Caco-2 (cell line): ENCODE measurements around the gene DSCAM. TPM values are rescaled to one million over a fixed set of nuclear protein-coding genes. Genes with fewer than 3 reads are reported as not detected.

Source experiments
- BruUV-seq: library from RNA; stranded (reverse); fragments of 400-500 nt; replicated peaks from 2 replicates; lab custom pipeline; 2021; lab: Mats Ljungman, UMichigan
- CTCF ChIA-PET: fragments of 300-600 bp; sonication (Branson Sonifier 250); formaldehyde crosslinking; loops from one replicate; lab custom pipeline; 2022; ENCODE audit warnings: antibody characterized with exemption; lab: Charles Lee
- POLR2A ChIA-PET: fragments of 300-600 bp; sonication (Branson Sonifier 250); formaldehyde crosslinking; loops from one replicate; lab custom pipeline; 2022; ENCODE audit warnings: antibody characterized with exemption; lab: Charles Lee
- DNase-seq, 2 experiments: peaks; one replicate each; pipeline versions ENCODE4 v3.0.0 to v3.0.0-alpha.2; 2020 to 2022
- H3K27me3 ChIP-seq: replicated peaks from 2 replicates; pipeline ENCODE4 v1.6.0; 2011; ENCODE audit warnings: low read length; ENCODE audit not compliant: control insufficient read depth, insufficient read depth
- H3K36me3 ChIP-seq: 2 replicates; pipeline ENCODE4 v1.5.1; 2011; ENCODE audit warnings: low read length; ENCODE audit not compliant: control insufficient read depth, insufficient read depth
- H3K4me1 ChIP-seq: fragments of 250-450 bp; sonication (Bioruptor Pico); 2 replicates; pipeline ENCODE4 v1.5.1; 2020; ENCODE audit warnings: mild to moderate bottlenecking
- H3K4me3 ChIP-seq: 2 replicates; pipeline ENCODE4 v1.5.1; 2011; ENCODE audit warnings: low read depth, mild to moderate bottlenecking, control low read depth, low read length
- H3K9me3 ChIP-seq: fragments of 250-450 bp; sonication (Bioruptor Pico); 2 replicates; pipeline ENCODE4 v1.5.1; 2020; ENCODE audit warnings: mild to moderate bottlenecking, moderate library complexity
- H3K27ac Mint-ChIP-seq: one replicate; pipeline ENCODE4 v1.8.0; 2022; ENCODE audit warnings: mixed read lengths; ENCODE audit not compliant: unreplicated experiment
- H3K27me3 Mint-ChIP-seq: one replicate; pipeline ENCODE4 v1.8.0; 2022; ENCODE audit warnings: mixed read lengths; ENCODE audit not compliant: insufficient read depth, unreplicated experiment
- H3K36me3 Mint-ChIP-seq: one replicate; pipeline ENCODE4 v1.8.0; 2022; ENCODE audit warnings: mild to moderate bottlenecking, mixed read lengths; ENCODE audit not compliant: insufficient read depth, unreplicated experiment
- H3K4me1 Mint-ChIP-seq: one replicate; pipeline ENCODE4 v1.8.0; 2022; ENCODE audit warnings: low read depth, mixed read lengths; ENCODE audit not compliant: unreplicated experiment
- H3K4me3 Mint-ChIP-seq: one replicate; pipeline ENCODE4 v1.8.0; 2022; ENCODE audit warnings: mild to moderate bottlenecking, moderate library complexity, mixed read lengths; ENCODE audit not compliant: unreplicated experiment
- H3K9me3 Mint-ChIP-seq: one replicate; pipeline ENCODE4 v1.8.0; 2022; ENCODE audit warnings: mixed read lengths; ENCODE audit not compliant: unreplicated experiment
- CTCF ChIP-seq, 2 experiments: fragments of 200-600 bp in 1 of 2; IDR thresholded peaks; 1 replicate in 1 of 2; 2 replicates in 1 of 2; pipeline versions ENCODE4 v1.5.1 to v1.8.0; 2011 to 2022; ENCODE audit warnings: antibody characterized with exemption in 1 of 2, control low read depth in 1 of 2, inconsistent platforms in 1 of 2, low read depth in 1 of 2, low read length in 1 of 2, mild to moderate bottlenecking in 1 of 2, moderate library complexity in 1 of 2; ENCODE audit not compliant: insufficient read depth in 1 of 2, severe bottlenecking in 1 of 2, unreplicated experiment in 1 of 2
- intact Hi-C: fragments of 100-400 bp; cut with micrococcal nuclease; formaldehyde crosslinking; loops from one replicate; pipeline ENCODE4 v1.10.0; 2022; ENCODE audit not compliant: unreplicated experiment
- total RNA-seq: library from RNA; stranded (reverse); gene quantifications from 2 replicates; pipeline ENCODE4 v1.2.3, GENCODE V29; 2022

DSCAM gene
- total RNA-seq, 1 experiment from 2014 or later: not detected

- no peak for DNase-seq
- no TSS peak for BruUV-seq
- intact Hi-C loops: no loop called here
- no peak for TF ChIP-seq CTCF (IDR thresholded peaks at IDR 0.05; ENCODE audit: insufficient read depth in 1 of 2, low read depth in 1 of 2, low read length in 1 of 2, severe bottlenecking in 1 of 2, unreplicated experiment in 1 of 2)
- Histone ChIP-seq H3K36me3 (no peaks in the 10 kb centered on the region), H3K27me3 (no peaks in the 10 kb centered on the region), H3K9me3 (peaks cover 10% of the 10 kb centered on the region), H3K4me1 (no peaks in the 10 kb centered on the region), H3K4me3 (no peak overlapping the region)
- no peaks in the 10 kb centered on the region for H3K36me3 Mint-ChIP-seq
- H3K27ac Mint-ChIP-seq: no peak overlapping the region
- no peak overlapping the region for H3K4me3 Mint-ChIP-seq
- ChIA-PET POLR2A (no interaction called here), CTCF (no interaction called here)
- H3K4me1 Mint-ChIP-seq: no peaks in the 10 kb centered on the region
- H3K27me3 Mint-ChIP-seq: no peaks in the 10 kb centered on the region
- H3K9me3 Mint-ChIP-seq: peaks cover 17% of the 10 kb centered on the region
Measured at GRCh38 chr21:40647706-40648105, 199.3 kb downstream of the DSCAM start.

- no TSS peak for BruUV-seq
- no peak overlapping the region for H3K4me3 ChIP-seq
- H3K9me3 Mint-ChIP-seq: peaks cover 17% of the 10 kb centered on the region
- POLR2A ChIA-PET: no interaction called here
- no peak overlapping the region for H3K4me3 Mint-ChIP-seq
- intact Hi-C loops: no loop called here
- TF ChIP-seq CTCF (IDR thresholded peaks at IDR 0.05; ENCODE audit: insufficient read depth in 1 of 2, low read depth in 1 of 2, low read length in 1 of 2, severe bottlenecking in 1 of 2, unreplicated experiment in 1 of 2): no peak
- H3K4me1 Mint-ChIP-seq: no peaks in the 10 kb centered on the region
- no peaks in the 10 kb centered on the region for H3K27me3 ChIP-seq
- DNase-seq: no peak
- no peaks in the 10 kb centered on the region for H3K27me3 Mint-ChIP-seq
- no peaks in the 10 kb centered on the region for H3K4me1 ChIP-seq
- no peaks in the 10 kb centered on the region for H3K36me3 ChIP-seq
- peaks cover 10% of the 10 kb centered on the region for H3K9me3 ChIP-seq
- CTCF ChIA-PET: no interaction called here
- no peak overlapping the region for H3K27ac Mint-ChIP-seq
- no peaks in the 10 kb centered on the region for H3K36me3 Mint-ChIP-seq
Measured at GRCh38 chr21:40646651-40647050, 200.3 kb downstream of the DSCAM start.

GRCh38 chr21:40641042-40641441 is 205.9 kb downstream of the DSCAM start:
- Histone ChIP-seq H3K4me1 (no peaks in the 10 kb centered on the region), H3K36me3 (no peaks in the 10 kb centered on the region), H3K9me3 (no peaks in the 10 kb centered on the region; the same call in 1 of the 2 replicates), H3K4me3 (no peak overlapping the region), H3K27me3 (no peaks in the 10 kb centered on the region)
- Mint-ChIP-seq H3K9me3 (no peaks in the 10 kb centered on the region), H3K27me3 (no peaks in the 10 kb centered on the region), H3K4me1 (no peaks in the 10 kb centered on the region), H3K36me3 (no peaks in the 10 kb centered on the region), H3K27ac (no peak overlapping the region), H3K4me3 (no peak overlapping the region)
- POLR2A ChIA-PET: no interaction called here
- CTCF ChIA-PET: no interaction called here
- no TSS peak for BruUV-seq
- no peak for TF ChIP-seq CTCF (IDR thresholded peaks at IDR 0.05; ENCODE audit: insufficient read depth in 1 of 2, low read depth in 1 of 2, low read length in 1 of 2, severe bottlenecking in 1 of 2, unreplicated experiment in 1 of 2)
- intact Hi-C loops: no loop called here
- no peak for DNase-seq
